Measurements from ENCODE around the gene BAD.

BAD gene

DNA sequence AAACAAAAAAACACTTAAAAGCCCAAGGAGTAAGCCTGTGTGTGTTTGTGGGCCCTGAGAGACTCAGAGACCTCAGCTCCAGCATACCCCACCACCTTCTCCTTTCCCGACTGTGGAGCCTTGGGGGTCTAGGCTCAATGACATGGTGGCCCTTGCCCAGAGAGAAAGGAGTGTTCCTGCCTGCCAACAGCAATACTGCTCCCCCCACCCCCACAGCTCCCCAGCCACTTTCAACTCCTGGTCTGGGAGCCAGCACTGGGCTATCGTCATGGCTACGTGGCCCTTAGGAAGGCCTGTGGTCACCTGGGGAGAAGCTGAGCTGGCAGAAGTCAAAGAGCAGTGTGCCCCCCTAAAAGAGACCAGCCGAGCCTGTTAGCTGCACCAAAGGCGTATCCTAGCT, 40.4 kb downstream of the BAD start:
- DNase-seq (ENCODE audit: low spot score in 2 of 2) (no peak), ATAC-seq (replicated peaks; ENCODE audit: extremely low read depth, poor library complexity, severe bottlenecking) (no peak)
- peaks cover 30% of the 10 kb centered on the region for H3K36me3 Mint-ChIP-seq (ENCODE audit: insufficient read depth)
- no peaks in the 10 kb centered on the region for H3K27me3 Mint-ChIP-seq
- no peaks in the 10 kb centered on the region for H3K9me3 Mint-ChIP-seq
- H3K4me3 Mint-ChIP-seq: peak overlapping the region; percentile 96
- peak overlapping the region; percentile 97 for H3K27ac Mint-ChIP-seq (ENCODE audit: low read depth)
- peaks cover 57% of the 10 kb centered on the region for H3K4me1 Mint-ChIP-seq

DNA sequence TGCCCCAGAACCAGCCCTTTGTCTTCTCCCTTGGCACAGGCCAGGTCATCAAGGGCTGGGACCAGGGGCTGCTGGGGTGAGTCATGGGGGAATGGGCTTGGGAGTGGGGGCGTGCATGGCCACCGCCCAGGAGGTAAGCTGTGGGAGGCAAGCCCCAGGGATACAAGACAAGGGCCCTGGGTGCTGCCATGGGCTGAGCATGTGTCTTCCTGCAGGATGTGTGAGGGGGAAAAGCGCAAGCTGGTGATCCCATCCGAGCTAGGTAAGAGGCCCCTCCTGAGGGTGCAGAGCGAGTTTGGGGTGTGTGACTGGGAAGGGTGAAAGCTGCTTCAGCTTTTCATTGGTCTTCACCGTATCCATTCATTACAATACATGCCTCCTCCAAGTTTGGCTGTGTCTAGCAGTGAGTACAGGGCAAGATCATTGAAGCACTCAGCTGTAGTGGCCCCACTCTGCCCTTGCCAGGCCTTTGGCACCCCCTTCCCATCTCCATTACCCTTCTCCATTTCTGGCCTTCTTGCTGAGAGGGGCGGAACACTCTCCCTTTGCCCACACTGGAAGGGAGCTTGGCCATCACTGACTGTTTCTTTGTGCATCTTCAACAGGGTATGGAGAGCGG, 41.1 kb downstream of the BAD start:
- DNase-seq (ENCODE audit: low spot score in 2 of 2): no peak
- H3K9me3 Mint-ChIP-seq: no peaks in the 10 kb centered on the region
- H3K27ac Mint-ChIP-seq (ENCODE audit: low read depth): peak overlapping the region; percentile 97
- no peaks in the 10 kb centered on the region for H3K27me3 Mint-ChIP-seq
- H3K4me1 Mint-ChIP-seq: peaks cover 55% of the 10 kb centered on the region
- peak overlapping the region; percentile 96 for H3K4me3 Mint-ChIP-seq
- ATAC-seq (replicated peaks; ENCODE audit: extremely low read depth, poor library complexity, severe bottlenecking): no peak
- peaks cover 33% of the 10 kb centered on the region for H3K36me3 Mint-ChIP-seq (ENCODE audit: insufficient read depth)

DNA sequence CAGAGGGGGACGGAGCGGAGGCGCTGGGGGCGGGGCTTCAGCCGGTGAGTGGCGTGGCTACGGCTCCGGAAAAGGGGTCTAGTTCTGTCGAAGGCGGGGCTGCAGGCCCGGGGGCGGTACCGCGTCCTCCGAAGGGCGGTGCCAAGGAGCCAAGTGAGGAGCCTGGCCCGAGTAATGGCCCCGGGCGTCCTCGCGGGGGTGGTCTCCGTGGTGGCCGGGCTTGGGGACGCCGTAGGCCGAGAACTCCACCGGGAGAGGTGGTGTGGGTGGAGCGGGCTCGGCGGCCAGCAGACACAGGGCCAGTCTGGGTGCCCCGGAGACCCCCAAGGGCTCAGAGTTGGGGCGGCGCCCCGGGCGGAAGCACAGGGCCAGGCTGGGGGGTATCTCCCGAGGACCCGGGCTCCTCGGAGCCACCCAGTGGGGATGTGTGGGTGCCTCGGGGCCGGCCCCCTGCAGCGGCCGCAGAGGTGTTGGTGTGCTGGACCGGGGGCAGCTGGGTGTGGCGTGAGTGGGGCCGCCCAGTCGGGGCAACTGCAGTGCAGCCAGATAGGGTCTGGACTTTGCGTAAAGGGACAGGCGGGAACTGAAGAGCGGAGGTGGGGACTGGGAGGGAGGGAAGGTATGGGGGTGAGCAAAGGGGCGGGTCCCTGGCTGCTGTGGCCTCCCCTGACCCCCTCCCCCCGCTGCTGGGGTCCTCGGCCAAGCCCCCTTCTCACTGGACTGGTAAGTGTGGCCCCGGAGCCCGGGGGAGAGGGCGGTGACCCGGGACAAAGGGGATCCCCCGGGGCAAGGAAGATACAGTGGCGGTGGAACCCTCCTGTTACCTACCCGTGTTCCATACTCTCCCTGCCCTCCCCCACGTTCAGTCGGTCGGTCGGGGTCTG, 42.7 kb downstream of the BAD start:
- Mint-ChIP-seq H3K9me3 (no peaks in the 10 kb centered on the region), H3K4me3 (peak overlapping the region; percentile 96), H3K36me3 (ENCODE audit: insufficient read depth) (peaks cover 31% of the 10 kb centered on the region), H3K4me1 (peaks cover 39% of the 10 kb centered on the region), H3K27ac (ENCODE audit: low read depth) (peak overlapping the region; percentile 97), H3K27me3 (no peaks in the 10 kb centered on the region)
- peak; percentile 58 for ATAC-seq (replicated peaks; ENCODE audit: extremely low read depth, poor library complexity, severe bottlenecking)
- peak in 1 of 2 donors; percentile 44 for DNase-seq (ENCODE audit: low spot score in 2 of 2)

DNA sequence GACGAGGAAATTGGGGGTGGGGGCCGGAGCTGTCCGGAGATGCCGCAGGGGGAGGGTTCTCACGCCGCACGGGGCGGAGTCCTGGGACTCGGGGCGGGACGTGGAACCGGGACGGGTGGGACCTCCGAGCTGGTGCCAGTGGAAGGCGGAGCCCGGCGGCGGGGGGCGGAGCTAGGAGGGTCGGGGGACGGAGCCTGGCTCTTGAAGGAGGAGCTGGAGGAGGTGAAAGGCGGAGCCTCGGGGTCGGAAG, 43.3 kb downstream of the BAD start:
- Mint-ChIP-seq H3K27me3 (no peaks in the 10 kb centered on the region), H3K4me1 (peaks cover 38% of the 10 kb centered on the region), H3K4me3 (peak overlapping the region; percentile 96), H3K36me3 (ENCODE audit: insufficient read depth) (peaks cover 31% of the 10 kb centered on the region), H3K9me3 (no peaks in the 10 kb centered on the region), H3K27ac (ENCODE audit: low read depth) (peak overlapping the region; percentile 97)
- ATAC-seq (replicated peaks; ENCODE audit: extremely low read depth, poor library complexity, severe bottlenecking) (peak; percentile 69), DNase-seq (ENCODE audit: low spot score in 2 of 2) (peak; percentile 100)

DNA sequence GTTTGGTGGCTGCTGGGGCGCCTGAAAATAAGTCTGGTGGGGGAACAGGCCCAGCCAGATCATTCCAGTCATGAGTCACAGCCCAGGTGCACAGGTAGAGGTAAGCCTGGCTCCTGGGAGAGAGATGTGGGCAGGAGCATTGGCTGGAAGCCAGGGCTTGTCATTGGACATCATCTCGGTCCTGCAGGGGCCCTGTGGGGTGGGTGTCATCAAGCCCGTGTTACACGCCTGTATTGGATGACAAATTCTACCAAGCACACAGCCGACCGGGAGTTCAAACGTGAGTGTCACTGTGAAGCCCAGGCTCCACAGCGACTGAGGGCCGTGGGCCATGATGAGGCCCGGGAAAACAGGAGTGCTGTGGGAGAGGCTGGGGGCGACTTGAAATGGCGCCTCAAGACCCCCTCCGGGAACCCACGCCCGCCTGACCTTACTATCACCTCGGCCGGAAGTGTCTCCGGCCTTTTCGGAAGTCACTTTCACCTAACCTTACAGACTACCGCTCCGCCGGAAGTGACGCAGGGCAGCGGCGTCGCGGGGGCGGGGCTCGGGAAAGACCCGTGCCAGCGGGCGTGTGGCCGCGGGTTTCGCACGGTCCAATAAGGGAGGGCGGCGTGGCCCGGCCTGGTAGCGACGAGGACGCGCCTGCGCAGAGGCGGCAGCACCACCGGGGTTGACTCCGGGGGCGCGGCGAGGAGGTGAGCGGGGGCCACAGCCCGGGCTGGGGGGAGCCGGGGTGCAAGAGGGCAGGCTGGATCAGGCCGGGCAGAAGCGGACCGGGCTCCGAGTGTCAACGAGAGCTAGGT, 43.8 kb downstream of the BAD start, which contains the start of gene FKBP2:
FKBP2 (plus strand) TSS at position 661 of the 806 bp plus-strand sequence. CDS start 1,293 bp downstream, outside the sequence.
- Mint-ChIP-seq H3K4me3 (peak within 1 kb of the TSS; percentile 96), H3K27me3 (no peaks in the 10 kb centered on the region), H3K36me3 (ENCODE audit: insufficient read depth) (peaks cover 29% of the 10 kb centered on the region), H3K27ac (ENCODE audit: low read depth) (peak within 1 kb of the TSS; percentile 97), H3K9me3 (no peaks in the 10 kb centered on the region), H3K4me1 (peaks cover 34% of the 10 kb centered on the region)
- peak; percentile 95 to 97 for DNase-seq (ENCODE audit: low spot score in 2 of 2)
- ATAC-seq (replicated peaks; ENCODE audit: extremely low read depth, poor library complexity, severe bottlenecking): peak; percentile 67

DNA sequence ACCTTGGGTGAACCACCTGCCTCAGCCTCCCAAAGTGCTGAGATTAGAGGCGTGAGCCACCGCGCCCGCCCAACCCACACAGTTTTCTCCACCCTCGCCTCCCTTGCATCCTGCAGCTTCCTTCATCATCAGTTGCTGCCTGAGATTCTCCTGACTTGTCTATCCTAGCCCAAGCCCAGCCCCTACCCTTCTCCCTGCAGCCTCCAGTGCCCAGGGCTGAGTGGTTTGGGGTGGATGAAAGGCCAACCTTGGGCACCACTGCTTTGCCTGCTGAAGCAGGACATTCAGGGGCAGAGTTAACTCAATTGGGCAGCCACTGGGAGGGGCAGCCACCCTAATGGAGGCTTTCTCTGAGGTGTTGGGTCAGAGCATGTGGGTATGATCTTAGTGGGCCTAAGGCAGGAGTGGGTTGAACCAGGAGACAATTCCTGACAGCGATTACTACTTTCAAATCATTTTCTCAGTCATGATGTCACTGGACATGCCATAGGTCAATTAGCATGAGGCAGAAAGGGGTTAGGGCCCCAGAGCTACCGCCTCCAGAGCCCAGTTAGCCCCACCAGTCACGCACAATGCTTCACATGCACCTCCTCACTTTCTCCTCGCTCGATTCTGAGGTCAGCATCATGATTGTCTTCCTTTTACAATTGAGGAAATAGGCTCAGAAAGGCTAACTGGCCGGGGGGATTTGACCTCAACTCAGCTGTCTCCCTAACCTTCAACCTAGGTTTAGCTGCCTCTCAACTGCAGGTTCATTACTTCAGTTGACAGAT, 44.6 kb downstream of the BAD start:
- Mint-ChIP-seq H3K4me3 (peak overlapping the region; percentile 96), H3K36me3 (ENCODE audit: insufficient read depth) (peaks cover 27% of the 10 kb centered on the region), H3K4me1 (peaks cover 34% of the 10 kb centered on the region), H3K9me3 (no peaks in the 10 kb centered on the region), H3K27me3 (no peaks in the 10 kb centered on the region), H3K27ac (ENCODE audit: low read depth) (peak overlapping the region; percentile 97)
- no peak for ATAC-seq (replicated peaks; ENCODE audit: extremely low read depth, poor library complexity, severe bottlenecking)
- DNase-seq (ENCODE audit: low spot score in 2 of 2): no peak

DNA sequence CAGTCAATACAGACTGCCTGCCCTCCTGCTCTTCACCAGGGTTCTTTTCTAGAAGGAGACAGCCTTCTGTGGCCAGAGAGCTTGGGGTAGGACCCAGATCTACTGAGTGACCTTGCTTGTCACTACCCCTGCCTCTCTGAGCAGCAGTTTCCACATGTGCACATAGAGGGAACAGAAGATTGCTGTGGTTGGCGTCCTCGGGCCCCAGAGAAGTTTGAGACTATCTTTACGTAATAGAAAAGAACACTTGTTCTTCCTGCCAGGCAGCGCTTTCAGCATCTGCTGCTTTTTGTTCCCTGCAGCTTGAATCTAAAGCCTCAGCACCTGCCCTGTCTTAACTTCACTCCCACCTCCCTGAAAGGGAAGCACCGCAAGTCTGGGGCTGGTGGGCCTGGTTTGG, 45.5 kb downstream of the BAD start:
- Mint-ChIP-seq H3K27ac (ENCODE audit: low read depth) (peak overlapping the region; percentile 97), H3K9me3 (no peaks in the 10 kb centered on the region), H3K36me3 (ENCODE audit: insufficient read depth) (peaks cover 27% of the 10 kb centered on the region), H3K4me1 (peaks cover 33% of the 10 kb centered on the region), H3K27me3 (no peaks in the 10 kb centered on the region), H3K4me3 (no peak overlapping the region)
- DNase-seq (ENCODE audit: low spot score in 2 of 2) (no peak), ATAC-seq (replicated peaks; ENCODE audit: extremely low read depth, poor library complexity, severe bottlenecking) (no peak)

DNA sequence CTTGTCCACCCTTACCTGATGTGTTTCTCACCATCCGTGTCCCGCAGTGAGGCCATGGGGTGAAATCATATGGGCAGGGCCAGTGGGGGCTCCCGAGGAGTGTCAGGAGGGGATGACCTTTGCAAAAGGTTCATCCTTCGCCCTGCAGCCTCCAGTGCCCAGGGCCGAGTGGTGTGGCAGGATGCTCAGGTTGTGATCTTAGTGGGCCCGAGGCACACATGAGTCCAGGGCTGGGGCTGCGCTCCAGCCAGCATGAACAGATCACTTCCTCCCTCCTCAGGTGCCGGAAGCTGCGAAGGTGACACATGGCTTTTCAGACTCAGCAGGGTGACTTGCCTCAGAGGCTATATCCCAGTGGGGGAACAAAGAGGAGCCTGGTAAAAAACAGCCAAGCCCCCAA, 46.4 kb downstream of the BAD start:
- Mint-ChIP-seq H3K27me3 (no peaks in the 10 kb centered on the region), H3K9me3 (no peaks in the 10 kb centered on the region), H3K36me3 (ENCODE audit: insufficient read depth) (peaks cover 26% of the 10 kb centered on the region), H3K4me1 (peaks cover 26% of the 10 kb centered on the region), H3K27ac (ENCODE audit: low read depth) (no peak overlapping the region), H3K4me3 (no peak overlapping the region)
- no peak for ATAC-seq (replicated peaks; ENCODE audit: extremely low read depth, poor library complexity, severe bottlenecking)
- no peak for DNase-seq (ENCODE audit: low spot score in 2 of 2)

DNA sequence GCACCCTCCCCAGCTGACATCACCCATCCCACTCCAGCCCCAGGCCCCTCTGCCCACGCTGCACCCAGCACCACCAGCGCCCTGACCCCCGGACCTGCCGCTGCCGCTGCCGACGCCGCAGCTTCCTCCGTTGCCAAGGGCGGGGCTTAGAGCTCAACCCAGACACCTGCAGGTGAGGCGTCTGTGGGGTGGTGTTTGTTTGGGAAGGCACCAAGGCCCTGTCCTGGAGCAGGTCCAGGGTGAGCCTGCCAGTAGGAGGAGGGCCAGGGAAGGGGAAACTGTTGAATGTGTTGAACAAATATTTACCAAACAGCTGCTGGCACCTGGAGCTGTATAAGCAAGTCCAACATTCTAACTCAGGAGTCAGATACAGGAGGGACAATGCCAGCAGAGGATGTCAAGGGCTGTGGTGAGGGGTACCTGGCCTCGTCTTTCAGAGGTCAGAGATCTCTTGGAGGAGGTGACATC, 46.9 kb downstream of the BAD start:
- peaks cover 24% of the 10 kb centered on the region for H3K4me1 Mint-ChIP-seq
- peaks cover 27% of the 10 kb centered on the region for H3K36me3 Mint-ChIP-seq (ENCODE audit: insufficient read depth)
- DNase-seq (ENCODE audit: low spot score in 2 of 2): no peak
- H3K27me3 Mint-ChIP-seq: no peaks in the 10 kb centered on the region
- H3K4me3 Mint-ChIP-seq: peak overlapping the region; percentile 20
- no peaks in the 10 kb centered on the region for H3K9me3 Mint-ChIP-seq
- ATAC-seq (replicated peaks; ENCODE audit: extremely low read depth, poor library complexity, severe bottlenecking): no peak
- no peak overlapping the region for H3K27ac Mint-ChIP-seq (ENCODE audit: low read depth)

DNA sequence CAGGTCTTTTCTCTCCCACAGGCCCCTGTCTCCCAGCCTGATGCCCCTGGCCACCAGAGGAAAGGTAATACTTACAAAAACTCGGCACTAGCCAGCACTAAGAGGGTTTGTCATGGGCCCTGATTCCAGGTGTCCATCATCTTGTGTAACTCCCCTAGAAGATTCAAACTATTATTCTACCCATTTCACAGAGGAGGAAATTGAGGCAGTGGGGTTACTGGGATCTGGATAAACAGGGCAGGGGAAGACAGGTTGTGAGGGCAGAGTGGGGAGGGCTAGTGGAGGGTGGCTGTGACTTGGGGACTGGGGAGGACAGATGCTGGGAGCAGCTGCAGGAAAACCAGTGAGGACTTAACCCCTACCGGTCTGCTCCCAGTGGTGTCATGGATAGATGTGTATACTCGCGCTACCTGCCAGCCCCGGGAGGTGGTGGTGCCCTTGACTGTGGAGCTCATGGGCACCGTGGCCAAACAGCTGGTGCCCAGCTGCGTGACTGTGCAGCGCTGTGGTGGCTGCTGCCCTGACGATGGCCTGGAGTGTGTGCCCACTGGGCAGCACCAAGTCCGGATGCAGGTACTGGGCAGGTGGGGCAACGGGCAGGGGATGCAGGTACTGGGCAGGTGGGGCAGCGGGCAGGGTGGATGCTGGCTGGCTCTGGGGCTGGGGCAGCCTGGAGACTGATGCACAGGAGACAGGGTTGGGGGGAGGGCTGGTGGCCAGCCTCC, 48.9 kb downstream of the BAD start:
- no peaks in the 10 kb centered on the region for H3K27me3 Mint-ChIP-seq
- peak overlapping the region; percentile 77 for H3K4me3 Mint-ChIP-seq
- H3K9me3 Mint-ChIP-seq: no peaks in the 10 kb centered on the region
- DNase-seq (ENCODE audit: low spot score in 2 of 2): no peak
- H3K36me3 Mint-ChIP-seq (ENCODE audit: insufficient read depth): peaks cover 14% of the 10 kb centered on the region
- H3K4me1 Mint-ChIP-seq: peaks cover 25% of the 10 kb centered on the region
- H3K27ac Mint-ChIP-seq (ENCODE audit: low read depth): peak overlapping the region; percentile 10
- ATAC-seq (replicated peaks; ENCODE audit: extremely low read depth, poor library complexity, severe bottlenecking): no peak

DNA sequence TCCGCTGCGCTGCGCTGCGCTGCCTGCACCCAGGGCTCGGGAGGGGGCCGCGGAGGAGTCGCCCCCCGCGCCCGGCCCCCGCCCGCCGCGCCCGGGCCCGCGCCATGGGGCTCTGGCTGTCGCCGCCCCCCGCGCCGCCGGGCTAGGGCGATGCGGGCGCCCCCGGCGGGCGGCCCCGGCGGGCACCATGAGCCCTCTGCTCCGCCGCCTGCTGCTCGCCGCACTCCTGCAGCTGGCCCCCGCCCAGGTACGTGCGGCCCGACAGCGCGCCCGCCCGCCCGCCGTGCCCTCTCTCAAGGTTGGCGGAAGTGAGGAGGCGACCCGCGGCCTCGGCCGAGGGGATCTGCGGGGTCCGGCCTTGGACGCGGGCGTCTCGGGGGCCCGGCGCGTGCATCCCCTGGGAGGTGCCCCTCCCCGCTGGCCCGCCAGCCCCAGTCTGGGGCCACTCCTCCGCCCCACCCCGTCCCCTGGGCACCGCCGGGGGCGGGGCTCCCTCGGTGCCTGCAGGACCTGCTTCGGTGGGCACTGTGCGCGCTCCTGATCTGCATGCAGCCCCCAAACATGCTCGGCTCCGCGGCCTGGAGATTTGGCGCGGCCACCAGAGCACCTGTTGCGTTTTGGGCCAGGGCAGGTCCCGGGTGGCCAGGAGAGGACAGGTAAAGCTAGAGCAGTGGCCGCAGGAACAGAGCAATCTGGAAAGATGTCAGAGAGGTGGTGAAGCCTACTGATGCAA, 49.7 kb downstream of the BAD start:
- Mint-ChIP-seq H3K27me3 (no peaks in the 10 kb centered on the region), H3K4me3 (peak overlapping the region; percentile 77), H3K4me1 (peaks cover 21% of the 10 kb centered on the region), H3K9me3 (no peaks in the 10 kb centered on the region), H3K36me3 (ENCODE audit: insufficient read depth) (peaks cover 12% of the 10 kb centered on the region), H3K27ac (ENCODE audit: low read depth) (peak overlapping the region; percentile 10)
- peak; percentile 68 for ATAC-seq (replicated peaks; ENCODE audit: extremely low read depth, poor library complexity, severe bottlenecking)
- DNase-seq (ENCODE audit: low spot score in 2 of 2): no peak

Data from central memory CD8-positive, alpha-beta T cell (primary cell).